HG03457 (cell line): Measurements from ENCODE around the gene C1QTNF12.

Experiments
- ATAC-seq: cut with Tn5 transposase; IDR thresholded peaks from one replicate; pipeline ENCODE4 v1.9.1; 2021; ENCODE audit warnings: moderate number of reproducible peaks; ENCODE audit not compliant: unreplicated experiment

C1QTNF12 gene

DNA sequence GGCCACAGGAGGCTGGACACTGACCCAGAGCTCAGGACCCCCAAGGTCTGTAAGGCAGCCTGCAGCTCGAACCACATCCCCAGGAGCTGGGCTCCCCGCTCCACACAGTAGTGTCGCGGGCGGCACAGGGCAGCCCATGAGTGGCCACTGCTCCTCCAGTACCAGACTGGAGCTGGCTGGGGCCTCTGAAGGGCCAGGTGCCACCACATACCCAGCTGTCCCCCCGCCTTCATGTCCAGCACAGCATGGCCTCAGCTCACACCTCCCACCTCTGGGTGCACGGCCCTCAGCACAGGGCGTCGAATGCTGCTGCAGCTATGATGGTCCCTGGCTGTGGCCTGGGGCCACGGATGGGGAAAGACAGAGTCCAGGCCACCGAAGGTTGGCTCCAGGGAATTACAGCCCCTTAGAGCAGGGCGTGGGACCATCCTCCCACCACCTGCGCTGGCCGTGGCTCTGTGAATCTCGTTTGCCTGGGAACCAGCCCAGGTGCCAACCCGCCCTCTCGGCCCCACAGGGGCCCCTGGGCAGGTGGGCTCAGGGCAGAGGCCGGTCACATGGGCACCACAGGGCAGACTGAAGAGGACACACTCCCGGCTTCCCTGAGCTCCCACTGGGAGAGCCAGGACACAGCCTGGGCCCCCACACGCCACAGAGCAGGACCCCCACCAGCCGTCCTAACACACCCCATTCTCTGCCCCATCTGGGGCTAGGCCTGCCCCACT is 30.5 kb downstream of the C1QTNF12 start:
- no peak for ATAC-seq

GRCh38 chr1:1215080-1215676 is 31.3 kb downstream of the C1QTNF12 start:
- ATAC-seq: no peak

DNA sequence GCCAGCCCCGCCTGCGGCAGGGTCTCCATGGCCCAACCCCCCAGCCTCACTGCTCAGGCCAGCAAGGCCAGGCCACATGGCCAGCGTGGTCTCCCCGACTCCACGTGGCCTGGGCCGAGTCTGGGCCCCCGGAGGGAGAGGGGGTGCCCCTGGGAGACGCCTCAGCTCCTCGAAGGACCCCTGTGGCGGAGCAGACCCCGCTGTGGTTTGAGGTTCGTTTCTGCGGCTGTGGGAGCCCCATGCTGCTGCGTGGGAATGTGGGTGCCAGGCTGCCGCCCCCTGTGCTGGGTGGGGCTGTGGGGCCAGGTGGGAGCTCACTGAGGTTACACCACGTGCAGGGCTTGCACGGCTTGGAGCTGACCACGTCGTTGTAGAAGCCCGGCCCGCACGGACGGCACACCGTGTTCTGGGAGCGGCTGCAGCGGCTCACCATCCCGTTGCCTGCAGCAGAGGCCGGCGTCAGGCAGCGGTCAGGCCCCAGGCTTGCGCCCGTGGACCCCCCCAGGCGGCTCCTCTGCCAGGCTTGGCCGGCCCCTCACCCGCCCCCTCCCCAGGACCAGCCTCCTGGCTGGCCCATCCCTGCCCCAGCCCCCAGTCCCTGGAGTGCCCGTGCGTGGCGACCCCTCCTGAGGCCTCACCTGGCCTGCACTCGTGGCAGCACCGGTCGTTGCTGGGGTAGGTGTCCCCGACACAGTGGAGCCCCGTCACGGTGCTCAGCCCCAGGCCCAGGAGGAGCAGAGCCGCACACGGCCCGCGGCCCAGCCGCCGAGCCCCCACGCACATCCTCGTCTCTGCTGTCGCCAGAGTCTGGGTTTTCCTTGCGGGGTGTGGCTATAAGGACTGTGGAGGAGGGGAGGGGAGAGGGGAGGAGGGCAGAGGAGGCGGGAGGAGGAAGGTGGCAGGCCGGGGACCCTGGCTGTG is 32.9 kb downstream of the C1QTNF12 start, which contains the start of gene TNFRSF4:
Gene TNFRSF4, minus strand, starts transcription at position 809 of the 921 bp plus-strand sequence. Its CDS starts 26 bp downstream, at position 783.
- ATAC-seq: no peak

- no peak for ATAC-seq
These were observed 33.7 kb downstream of the C1QTNF12 start for GRCh38 chr1:1212780-1213344.

- no peak for ATAC-seq
These were observed 34.7 kb downstream of the C1QTNF12 start for GRCh38 chr1:1211541-1212441.

GRCh38 chr1:1210726-1211540 is 35.6 kb downstream of the C1QTNF12 start:
- no peak for ATAC-seq

- no peak for ATAC-seq
These were observed 37.6 kb downstream of the C1QTNF12 start for GRCh38 chr1:1208713-1209433.

DNA sequence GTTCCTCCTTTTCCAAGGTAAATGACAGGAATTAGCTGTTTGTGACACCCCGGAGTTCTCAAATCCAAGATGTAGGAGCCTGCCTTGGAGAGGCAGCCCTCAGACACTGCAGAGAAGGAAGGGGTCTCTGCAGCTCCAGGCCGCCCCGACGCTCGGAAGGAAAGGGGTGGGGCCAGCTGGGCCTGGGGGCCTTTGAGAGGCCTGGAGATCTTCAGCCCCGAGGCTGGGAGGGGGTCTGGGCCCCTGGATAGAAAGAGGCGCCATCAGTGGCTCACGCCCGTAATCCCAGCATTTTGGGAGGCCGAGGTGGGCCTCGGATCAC is 39.0 kb downstream of the C1QTNF12 start:
- no peak for ATAC-seq

GRCh38 chr1:1206966-1207531 is 39.5 kb downstream of the C1QTNF12 start:
- ATAC-seq: no peak

DNA sequence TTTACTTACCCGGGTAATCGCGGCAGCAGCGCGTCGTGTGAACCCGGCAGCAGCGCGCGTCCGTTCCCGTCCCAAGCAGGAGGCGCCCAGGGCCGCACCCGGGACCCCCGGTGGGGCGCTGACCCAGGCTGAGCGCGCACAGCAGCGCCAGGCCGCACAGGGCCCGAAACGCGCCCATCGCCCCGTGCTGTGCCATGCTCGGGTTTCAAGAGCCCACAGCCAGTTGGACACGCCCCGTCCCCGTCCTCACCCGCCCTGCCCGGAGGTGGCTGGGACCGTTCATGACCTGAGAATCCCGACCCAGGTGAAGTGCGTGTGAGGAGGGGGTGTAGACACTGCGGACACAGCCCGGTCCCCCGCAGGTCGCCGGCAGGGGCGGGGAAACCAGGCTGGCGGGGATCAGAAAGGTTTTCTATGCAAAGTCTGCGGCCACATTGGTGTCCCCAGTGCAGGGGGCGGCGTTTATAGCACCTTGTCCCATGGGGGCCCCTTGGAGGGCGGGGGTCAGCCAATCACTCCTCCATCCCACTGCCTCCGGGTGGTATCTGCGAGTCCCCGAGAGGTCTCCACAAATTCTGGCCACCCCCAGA is 40.1 kb downstream of the C1QTNF12 start, which contains the start of gene TNFRSF18:
Gene TNFRSF18, minus strand, starts transcription at position 217 of the 590 bp plus-strand sequence. Its CDS starts 21 bp downstream, at position 196.
- ATAC-seq: no peak

DNA sequence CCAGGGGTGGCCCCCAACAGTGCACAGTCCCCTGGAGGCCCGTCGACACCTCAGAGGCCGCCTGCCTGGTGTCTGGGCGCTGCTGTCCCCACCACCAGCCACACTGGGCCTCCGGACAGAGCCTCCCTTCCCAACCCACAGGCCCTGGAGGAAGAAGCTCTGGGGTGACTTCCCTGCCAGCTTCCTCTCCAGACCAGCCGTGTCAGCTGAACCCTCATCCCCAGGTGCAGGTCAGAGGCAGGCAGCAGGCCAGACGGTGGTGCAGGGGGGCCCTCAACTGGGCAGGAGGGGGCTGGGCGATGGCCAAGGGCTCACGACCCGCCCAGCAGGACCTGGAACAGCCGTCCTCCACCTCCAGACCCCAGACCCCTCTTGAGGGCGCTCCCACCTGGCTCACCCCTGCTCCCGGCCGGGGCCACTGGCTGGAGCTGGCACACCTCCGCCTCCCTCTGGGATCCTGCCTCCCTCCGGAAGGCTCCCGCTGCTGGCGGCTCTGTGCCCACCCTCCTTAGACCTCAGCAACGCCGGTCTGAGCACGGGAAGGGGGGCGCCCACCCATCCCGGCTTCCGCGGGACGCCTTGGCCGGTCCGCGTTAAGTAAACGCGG is 40.6 kb downstream of the C1QTNF12 start:
- ATAC-seq: no peak

DNA sequence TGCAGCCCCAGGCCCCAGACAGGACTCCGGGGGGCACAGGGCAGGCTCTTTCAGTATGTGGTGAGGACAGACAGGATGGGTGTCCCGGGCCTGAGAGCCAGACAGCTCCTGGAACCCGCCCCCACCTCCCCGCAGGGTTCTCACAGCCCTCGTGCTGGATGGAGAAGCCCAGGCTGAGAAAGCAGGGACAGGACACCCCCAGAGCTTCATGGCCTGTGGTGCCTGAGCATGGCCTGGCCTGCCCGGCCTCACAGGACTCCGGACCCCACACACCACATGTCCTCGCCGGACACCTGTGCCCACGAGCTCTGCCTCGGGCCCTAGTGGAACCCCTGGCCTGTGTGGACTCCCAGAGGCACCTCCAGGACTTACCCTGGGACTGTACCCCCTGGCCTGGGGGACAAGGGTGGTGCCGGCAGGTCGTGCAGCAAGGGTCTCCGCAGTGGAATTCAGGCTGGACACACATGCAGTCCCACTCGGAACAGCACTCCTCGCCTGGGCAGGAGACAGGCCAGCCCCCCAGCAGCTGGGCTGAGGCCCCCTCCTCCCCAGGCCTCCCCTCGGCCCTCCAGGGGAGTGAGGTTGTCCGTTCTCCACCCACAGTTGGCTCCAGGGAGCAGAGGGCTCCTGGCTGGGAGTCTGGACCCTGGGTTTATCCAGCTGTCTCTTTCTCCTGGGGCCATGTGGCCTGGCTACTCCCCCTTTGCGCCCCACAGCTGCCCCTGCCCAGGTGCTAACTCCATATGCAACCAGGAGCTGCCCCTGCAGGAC is 41.3 kb downstream of the C1QTNF12 start:
- no peak for ATAC-seq

GRCh38 chr1:1204425-1204920 is 42.0 kb downstream of the C1QTNF12 start:
- ATAC-seq: no peak

GRCh38 chr1:1203561-1204424 is 42.7 kb downstream of the C1QTNF12 start:
- ATAC-seq: no peak

DNA sequence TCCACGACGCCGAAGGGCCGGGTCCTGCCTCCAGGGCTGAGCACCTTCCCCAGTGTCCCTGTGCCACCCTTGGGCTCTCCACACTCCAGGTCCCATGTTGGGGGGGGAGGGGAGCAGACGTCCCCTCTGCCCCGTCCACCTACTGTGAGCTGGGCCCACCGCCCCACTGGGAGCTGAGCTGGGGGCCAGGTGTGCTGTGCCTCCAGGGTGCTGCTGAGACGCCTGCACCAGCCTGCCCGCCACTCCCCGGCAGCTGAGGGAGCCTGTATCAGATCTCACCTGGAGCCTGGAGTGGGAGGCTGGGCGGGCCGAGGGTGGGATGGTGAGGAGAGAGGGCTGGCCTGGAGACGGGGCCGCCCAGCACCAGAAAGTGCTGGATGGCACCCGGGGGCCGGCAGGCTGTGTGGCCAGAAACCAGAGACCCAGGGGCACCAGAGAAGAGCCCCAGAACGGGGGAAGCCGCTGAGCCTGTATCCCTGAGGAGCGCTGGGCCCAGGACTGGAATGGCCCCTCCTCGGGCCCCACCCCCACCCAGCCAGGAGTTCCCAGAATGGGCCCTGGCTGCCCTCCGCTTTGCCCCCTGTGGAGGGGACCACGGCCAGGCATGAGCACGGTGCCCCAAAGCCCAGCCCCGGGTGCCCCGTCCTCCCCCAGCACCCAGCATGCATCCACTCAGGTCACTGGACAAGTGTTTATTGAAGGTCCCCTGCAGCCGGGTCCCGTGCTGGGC is 43.5 kb downstream of the C1QTNF12 start:
- no peak for ATAC-seq
